IPS-20b (cell line): ENCODE measurements around the gene DHRS12.

ENCODE experiments used
- H3K27ac ChIP-seq: one replicate; pipeline ENCODE4 v1.5.1; 2013; ENCODE audit warnings: low read length
- H3K27me3 ChIP-seq: 2 replicates; pipeline ENCODE4 v1.6.1; 2013; ENCODE audit warnings: mild to moderate bottlenecking, low read length, inconsistent platforms; ENCODE audit not compliant: insufficient read depth
- H3K36me3 ChIP-seq: 2 replicates; pipeline ENCODE4 v1.6.1; 2013; ENCODE audit warnings: low read depth, mild to moderate bottlenecking, inconsistent platforms, low read length, moderate library complexity; ENCODE audit not compliant: insufficient read depth
- H3K4me1 ChIP-seq: 2 replicates; pipeline ENCODE4 v1.6.1; 2013; ENCODE audit warnings: mild to moderate bottlenecking, control low read depth, inconsistent platforms, low read length, moderate library complexity; ENCODE audit not compliant: insufficient read depth
- H3K4me3 ChIP-seq: 2 replicates; pipeline ENCODE4 v1.5.1; 2013; ENCODE audit warnings: mild to moderate bottlenecking, low read length, inconsistent platforms
- H3K9ac ChIP-seq: 2 replicates; pipeline ENCODE4 v1.6.1; 2013; ENCODE audit warnings: low read depth, mild to moderate bottlenecking, inconsistent platforms, low read length, moderate library complexity
- H3K9me3 ChIP-seq: 2 replicates; pipeline ENCODE4 v1.6.1; 2013; ENCODE audit warnings: mild to moderate bottlenecking, low read depth, low read length, inconsistent platforms; ENCODE audit not compliant: insufficient read depth

DHRS12 gene

DNA sequence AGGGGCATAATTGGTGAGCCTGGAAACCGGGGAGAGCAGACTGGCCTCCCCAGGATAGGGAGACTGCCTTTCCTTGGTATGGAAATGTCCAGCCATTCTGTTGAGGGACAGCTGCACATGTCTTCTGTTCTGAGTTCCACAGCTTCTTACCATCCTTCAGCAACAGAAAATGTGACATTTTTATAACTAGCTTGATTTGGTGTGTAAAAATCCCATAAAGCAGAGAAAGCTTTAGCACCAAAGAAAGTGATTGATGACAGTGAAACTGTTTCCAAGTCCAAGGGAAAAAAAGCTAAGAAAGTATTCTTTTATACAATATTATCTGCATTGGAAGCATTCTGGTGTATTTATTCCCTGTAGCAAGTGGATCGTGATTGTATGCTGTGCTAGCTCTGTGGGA, 61.9 kb downstream of the DHRS12 start:
- H3K9me3 ChIP-seq = no peaks in the 10 kb centered on the region
- no peak overlapping the region for H3K9ac ChIP-seq
- peaks cover 72% of the 10 kb centered on the region for H3K36me3 ChIP-seq
- H3K27me3 ChIP-seq = no peaks in the 10 kb centered on the region
- no peak overlapping the region for H3K27ac ChIP-seq
- no peaks in the 10 kb centered on the region for H3K4me1 ChIP-seq
- no peak overlapping the region for H3K4me3 ChIP-seq

- H3K9ac ChIP-seq = no peak overlapping the region
- no peaks in the 10 kb centered on the region for H3K27me3 ChIP-seq
- no peaks in the 10 kb centered on the region for H3K9me3 ChIP-seq
- no peak overlapping the region for H3K27ac ChIP-seq
- H3K36me3 ChIP-seq = peaks cover 64% of the 10 kb centered on the region
- H3K4me1 ChIP-seq = no peaks in the 10 kb centered on the region
- no peak overlapping the region for H3K4me3 ChIP-seq
Observed at GRCh38 chr13:51740698-51741097, 63.3 kb downstream of the DHRS12 start.

DNA sequence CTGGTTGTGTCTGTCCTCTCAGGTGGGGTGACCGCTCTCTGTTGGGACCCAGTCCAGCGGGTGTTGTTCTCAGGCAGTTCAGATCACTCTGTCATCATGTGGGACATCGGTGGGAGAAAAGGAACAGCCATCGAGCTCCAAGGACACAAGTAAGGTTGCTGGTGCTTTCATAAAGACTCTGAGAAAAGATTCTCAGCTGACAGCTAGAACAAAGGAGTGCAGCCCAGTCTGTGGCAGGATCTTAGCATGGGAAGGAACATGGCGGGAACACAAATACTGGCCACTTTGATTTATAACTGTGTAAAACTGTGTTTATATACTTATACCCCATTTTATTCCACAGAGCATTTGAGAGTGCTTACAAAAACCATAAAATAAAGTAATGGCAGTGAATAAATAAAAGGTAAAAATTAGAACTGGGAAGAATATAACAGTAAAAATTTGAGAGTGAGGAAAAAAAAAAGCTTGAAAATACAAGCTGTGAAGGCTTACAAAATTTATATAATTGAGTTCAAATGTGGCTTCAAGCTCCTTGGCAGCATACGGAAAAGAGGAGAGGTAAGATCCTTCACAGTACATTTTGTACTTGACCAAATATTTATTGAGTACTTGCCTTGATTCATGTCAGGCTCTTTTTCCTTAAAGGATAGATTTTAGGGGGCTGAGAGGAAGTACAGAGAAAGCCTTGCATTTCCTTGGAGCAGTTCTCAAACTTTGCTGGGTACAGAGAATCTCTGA, 64.8 kb downstream of the DHRS12 start:
- H3K36me3 ChIP-seq = peaks cover 73% of the 10 kb centered on the region
- no peaks in the 10 kb centered on the region for H3K4me1 ChIP-seq
- H3K27ac ChIP-seq = no peak overlapping the region
- H3K9me3 ChIP-seq = no peaks in the 10 kb centered on the region
- H3K27me3 ChIP-seq = no peaks in the 10 kb centered on the region
- no peak overlapping the region for H3K9ac ChIP-seq
- no peak overlapping the region for H3K4me3 ChIP-seq

- no peaks in the 10 kb centered on the region for H3K27me3 ChIP-seq
- no peak overlapping the region for H3K9ac ChIP-seq
- no peaks in the 10 kb centered on the region for H3K9me3 ChIP-seq
- H3K4me1 ChIP-seq = no peaks in the 10 kb centered on the region
- H3K4me3 ChIP-seq = no peak overlapping the region
- peaks cover 65% of the 10 kb centered on the region for H3K36me3 ChIP-seq
- no peak overlapping the region for H3K27ac ChIP-seq
Observed at GRCh38 chr13:51738226-51738905, 65.6 kb downstream of the DHRS12 start.

DNA sequence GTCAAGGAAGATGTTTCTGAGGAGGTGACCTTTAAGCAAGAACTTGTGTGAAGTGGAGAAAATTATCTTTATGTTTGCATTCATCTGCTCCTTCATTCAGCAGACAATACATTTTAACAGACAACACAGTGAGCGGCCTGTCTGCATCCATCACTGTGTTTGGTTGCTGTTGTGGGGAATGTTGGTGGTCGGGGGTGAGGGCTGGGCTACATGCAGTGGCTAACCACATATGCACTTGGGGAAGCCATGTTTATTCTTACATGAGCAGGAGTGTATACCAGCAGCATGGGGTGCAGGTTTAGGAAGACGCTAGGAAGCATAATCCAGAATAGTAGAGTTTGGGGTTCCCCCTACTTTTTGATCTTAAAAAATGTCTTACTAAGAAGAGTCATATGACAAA, 66.4 kb downstream of the DHRS12 start:
- Histone ChIP-seq H3K36me3 (peaks cover 59% of the 10 kb centered on the region), H3K4me3 (no peak overlapping the region), H3K4me1 (no peaks in the 10 kb centered on the region), H3K27ac (no peak overlapping the region), H3K27me3 (no peaks in the 10 kb centered on the region), H3K9me3 (no peaks in the 10 kb centered on the region), H3K9ac (no peak overlapping the region)

- Histone ChIP-seq H3K4me3 (no peak overlapping the region), H3K27me3 (no peaks in the 10 kb centered on the region), H3K9me3 (no peaks in the 10 kb centered on the region), H3K27ac (no peak overlapping the region), H3K36me3 (peaks cover 39% of the 10 kb centered on the region), H3K9ac (no peak overlapping the region), H3K4me1 (no peaks in the 10 kb centered on the region; the same call in 1 of the 2 replicates)
Observed at GRCh38 chr13:51734786-51735185, 69.2 kb downstream of the DHRS12 start.

DNA sequence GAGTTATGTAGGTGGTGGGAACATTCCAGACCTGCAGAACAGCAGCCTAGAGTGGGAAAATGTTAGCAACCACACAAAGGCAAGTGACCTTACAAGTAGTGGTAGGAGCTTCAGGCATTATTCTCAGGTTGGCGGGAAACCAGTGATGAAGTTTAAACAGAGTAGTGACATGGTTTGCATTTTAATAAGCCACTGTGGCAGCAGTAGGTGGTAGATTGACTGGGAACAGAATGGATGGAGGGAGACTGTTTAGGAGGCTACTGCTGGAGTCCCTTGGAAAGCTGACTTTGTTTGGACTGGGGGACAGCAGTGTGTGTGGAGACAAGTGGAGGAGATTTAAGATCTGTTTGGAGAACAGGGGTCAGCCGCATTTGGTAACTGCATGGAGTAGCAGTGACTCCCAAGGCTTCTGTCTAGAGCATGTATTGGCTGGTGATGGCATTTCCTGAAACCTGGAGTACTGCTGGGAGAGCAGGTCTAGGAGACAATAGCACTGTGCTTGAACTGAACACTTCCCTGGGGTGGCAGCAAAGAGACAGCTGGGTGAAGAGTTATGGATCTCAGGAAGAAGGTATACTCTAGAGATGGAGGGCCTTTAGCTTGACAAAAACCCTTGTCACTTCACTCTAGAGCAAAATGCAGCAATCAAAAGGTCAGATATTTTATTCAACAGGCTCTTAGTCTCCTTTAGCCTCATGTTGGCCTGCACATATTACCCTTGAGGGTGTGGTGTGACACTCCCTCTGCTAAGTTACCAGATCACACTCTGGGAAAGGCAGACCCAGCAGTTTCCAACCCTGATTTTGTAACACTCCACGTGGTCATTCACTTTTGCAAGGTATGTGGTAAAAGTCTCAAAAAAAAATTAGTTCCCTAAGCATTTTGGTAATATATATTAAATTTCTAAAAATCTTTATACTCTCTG, 70.3 kb downstream of the DHRS12 start:
- no peak overlapping the region for H3K27ac ChIP-seq
- H3K36me3 ChIP-seq = peaks cover 32% of the 10 kb centered on the region
- no peaks in the 10 kb centered on the region; the same call in 1 of the 2 replicates for H3K4me1 ChIP-seq
- H3K27me3 ChIP-seq = no peaks in the 10 kb centered on the region
- H3K4me3 ChIP-seq = no peak overlapping the region
- no peaks in the 10 kb centered on the region for H3K9me3 ChIP-seq
- H3K9ac ChIP-seq = no peak overlapping the region

- Histone ChIP-seq H3K9me3 (no peaks in the 10 kb centered on the region), H3K36me3 (peaks cover 38% of the 10 kb centered on the region), H3K4me3 (no peak overlapping the region), H3K27ac (no peak overlapping the region), H3K27me3 (no peaks in the 10 kb centered on the region), H3K9ac (no peak overlapping the region), H3K4me1 (no peaks in the 10 kb centered on the region; the same call in 1 of the 2 replicates)
Observed at GRCh38 chr13:51731759-51732158, 72.2 kb downstream of the DHRS12 start.

DNA sequence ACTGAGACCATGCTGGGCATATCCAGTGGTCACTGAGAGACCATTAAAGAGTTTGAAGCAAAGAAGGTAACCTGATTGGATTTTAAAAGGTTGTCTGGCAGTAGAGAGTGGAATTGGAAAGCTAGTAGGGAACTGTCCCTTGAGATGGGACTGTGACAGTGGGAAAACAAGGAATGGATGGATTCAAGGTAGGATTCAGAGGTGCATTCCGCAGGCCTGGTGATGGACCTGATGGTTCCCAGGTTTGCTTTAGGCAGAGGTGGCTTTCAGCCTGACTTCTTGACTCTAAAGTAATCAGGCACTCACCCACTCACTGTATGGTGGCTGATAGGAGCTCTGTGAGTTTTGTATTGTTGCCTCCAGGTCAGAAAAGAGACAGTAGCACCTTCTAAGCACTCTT, 73.0 kb downstream of the DHRS12 start:
- no peak overlapping the region for H3K27ac ChIP-seq
- H3K9me3 ChIP-seq = no peaks in the 10 kb centered on the region
- no peaks in the 10 kb centered on the region for H3K27me3 ChIP-seq
- H3K4me3 ChIP-seq = no peak overlapping the region
- peaks cover 41% of the 10 kb centered on the region for H3K36me3 ChIP-seq
- H3K9ac ChIP-seq = no peak overlapping the region; the same call in 1 of the 2 replicates
- no peaks in the 10 kb centered on the region; the same call in 1 of the 2 replicates for H3K4me1 ChIP-seq

GRCh38 chr13:51729866-51730553, 74.0 kb downstream of the DHRS12 start:
- Histone ChIP-seq H3K4me3 (no peak overlapping the region), H3K36me3 (peaks cover 36% of the 10 kb centered on the region), H3K27me3 (no peaks in the 10 kb centered on the region), H3K9me3 (no peaks in the 10 kb centered on the region), H3K4me1 (no peaks in the 10 kb centered on the region; the same call in 1 of the 2 replicates), H3K27ac (no peak overlapping the region), H3K9ac (no peak overlapping the region)

- H3K9ac ChIP-seq = no peak overlapping the region
- H3K36me3 ChIP-seq = peaks cover 31% of the 10 kb centered on the region
- H3K27ac ChIP-seq = no peak overlapping the region
- H3K4me3 ChIP-seq = no peak overlapping the region
- H3K27me3 ChIP-seq = no peaks in the 10 kb centered on the region
- no peaks in the 10 kb centered on the region; the same call in 1 of the 2 replicates for H3K4me1 ChIP-seq
- H3K9me3 ChIP-seq = no peaks in the 10 kb centered on the region
Observed at GRCh38 chr13:51728972-51729371, 75.0 kb downstream of the DHRS12 start.
